ENCODE measurements around the gene EAF1.

EAF1 gene

DNA sequence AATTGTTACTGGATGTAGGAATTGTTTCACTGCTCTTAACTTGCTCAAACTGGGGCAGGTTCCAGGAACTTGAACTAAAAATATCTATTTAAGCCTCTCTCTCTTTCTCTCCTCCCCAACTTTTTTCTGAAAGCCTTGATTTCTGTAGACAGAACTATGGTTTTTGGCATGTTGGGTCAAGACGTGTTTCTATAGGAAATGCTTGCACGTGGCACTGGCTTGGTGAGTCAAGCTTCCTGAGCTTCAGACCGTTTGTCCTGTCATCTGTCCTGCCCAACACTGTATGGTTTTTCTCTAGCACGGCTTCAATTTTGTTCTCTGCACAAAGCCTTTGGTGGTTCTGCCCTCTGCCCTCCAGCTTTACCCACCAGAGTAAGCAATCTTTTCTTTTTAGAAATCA is 13.5 kb downstream of the EAF1 start:
- H3K4me3 ChIP-seq (ENCODE audit: low read depth, low read length): no peak overlapping the region
- TF ChIP-seq, protein P1, sequence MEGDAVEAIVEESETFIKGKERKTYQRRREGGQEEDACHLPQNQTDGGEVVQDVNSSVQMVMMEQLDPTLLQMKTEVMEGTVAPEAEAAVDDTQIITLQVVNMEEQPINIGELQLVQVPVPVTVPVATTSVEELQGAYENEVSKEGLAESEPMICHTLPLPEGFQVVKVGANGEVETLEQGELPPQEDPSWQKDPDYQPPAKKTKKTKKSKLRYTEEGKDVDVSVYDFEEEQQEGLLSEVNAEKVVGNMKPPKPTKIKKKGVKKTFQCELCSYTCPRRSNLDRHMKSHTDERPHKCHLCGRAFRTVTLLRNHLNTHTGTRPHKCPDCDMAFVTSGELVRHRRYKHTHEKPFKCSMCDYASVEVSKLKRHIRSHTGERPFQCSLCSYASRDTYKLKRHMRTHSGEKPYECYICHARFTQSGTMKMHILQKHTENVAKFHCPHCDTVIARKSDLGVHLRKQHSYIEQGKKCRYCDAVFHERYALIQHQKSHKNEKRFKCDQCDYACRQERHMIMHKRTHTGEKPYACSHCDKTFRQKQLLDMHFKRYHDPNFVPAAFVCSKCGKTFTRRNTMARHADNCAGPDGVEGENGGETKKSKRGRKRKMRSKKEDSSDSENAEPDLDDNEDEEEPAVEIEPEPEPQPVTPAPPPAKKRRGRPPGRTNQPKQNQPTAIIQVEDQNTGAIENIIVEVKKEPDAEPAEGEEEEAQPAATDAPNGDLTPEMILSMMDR (IDR thresholded peaks at IDR 0.05; ENCODE audit: control insufficient read depth, extremely low read depth, insufficient read depth): no peak
- no peak for DNase-seq (ENCODE audit: low read depth)

- TF ChIP-seq, protein P1 (IDR thresholded peaks at IDR 0.05; ENCODE audit: control insufficient read depth, extremely low read depth, insufficient read depth): no peak
- no peak overlapping the region for H3K4me3 ChIP-seq (ENCODE audit: low read depth, low read length)
Observed at GRCh38 chr3:15443826-15444524, 16.6 kb downstream of the EAF1 start.

GRCh38 chr3:15449489-15450224 is 22.3 kb downstream of the EAF1 start:
- no peak for DNase-seq (ENCODE audit: low read depth)
- H3K4me3 ChIP-seq (ENCODE audit: low read depth, low read length): no peak overlapping the region
- TF ChIP-seq, protein P1 (IDR thresholded peaks at IDR 0.05; ENCODE audit: control insufficient read depth, extremely low read depth, insufficient read depth): no peak

More at GRCh38 chr3:15443826-15444524, 16.6 kb downstream of the EAF1 start:
- no peak for DNase-seq (ENCODE audit: low read depth)

DNA sequence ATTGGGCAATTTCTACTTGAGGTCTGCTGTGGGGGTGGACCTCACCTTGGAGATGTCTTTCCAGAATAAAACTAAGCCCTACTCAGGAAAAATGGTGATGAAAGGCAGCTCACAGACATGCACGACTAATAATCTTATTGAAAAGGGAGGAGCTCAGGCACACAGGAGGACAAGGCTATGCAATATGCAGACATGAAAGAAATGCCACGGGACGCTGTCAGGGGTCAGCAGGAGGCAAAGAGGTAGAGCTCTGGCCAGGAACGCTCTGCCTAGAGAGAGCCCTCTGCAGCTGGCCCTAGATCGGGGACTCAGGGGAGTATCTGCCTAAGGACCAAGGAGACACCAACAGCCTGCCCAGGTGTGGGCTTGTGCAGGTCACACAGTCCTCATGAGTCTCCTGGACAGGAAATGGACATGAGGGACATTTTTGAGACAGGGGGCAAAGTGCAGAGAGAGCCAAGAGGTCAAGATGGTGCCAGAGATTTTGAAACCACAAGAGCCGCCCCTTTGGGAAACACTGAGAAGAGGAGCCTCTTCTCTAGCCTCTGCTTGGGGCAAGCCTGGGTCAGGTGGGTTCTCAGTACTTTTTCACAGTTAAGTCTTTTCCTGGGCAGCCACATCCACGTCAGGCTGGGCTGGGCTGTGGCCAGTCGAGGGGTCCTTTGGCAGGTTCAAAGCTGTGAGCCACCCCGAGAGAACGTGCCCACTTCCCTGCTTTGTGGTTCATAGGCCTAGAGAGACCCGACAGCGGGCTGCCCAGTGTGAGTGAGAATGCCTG is 23.2 kb downstream of the EAF1 start:
- no peak overlapping the region for H3K4me3 ChIP-seq (ENCODE audit: low read depth, low read length)
- DNase-seq (ENCODE audit: low read depth): no peak
- TF ChIP-seq, protein P1 (IDR thresholded peaks at IDR 0.05; ENCODE audit: control insufficient read depth, extremely low read depth, insufficient read depth): no peak

DNA sequence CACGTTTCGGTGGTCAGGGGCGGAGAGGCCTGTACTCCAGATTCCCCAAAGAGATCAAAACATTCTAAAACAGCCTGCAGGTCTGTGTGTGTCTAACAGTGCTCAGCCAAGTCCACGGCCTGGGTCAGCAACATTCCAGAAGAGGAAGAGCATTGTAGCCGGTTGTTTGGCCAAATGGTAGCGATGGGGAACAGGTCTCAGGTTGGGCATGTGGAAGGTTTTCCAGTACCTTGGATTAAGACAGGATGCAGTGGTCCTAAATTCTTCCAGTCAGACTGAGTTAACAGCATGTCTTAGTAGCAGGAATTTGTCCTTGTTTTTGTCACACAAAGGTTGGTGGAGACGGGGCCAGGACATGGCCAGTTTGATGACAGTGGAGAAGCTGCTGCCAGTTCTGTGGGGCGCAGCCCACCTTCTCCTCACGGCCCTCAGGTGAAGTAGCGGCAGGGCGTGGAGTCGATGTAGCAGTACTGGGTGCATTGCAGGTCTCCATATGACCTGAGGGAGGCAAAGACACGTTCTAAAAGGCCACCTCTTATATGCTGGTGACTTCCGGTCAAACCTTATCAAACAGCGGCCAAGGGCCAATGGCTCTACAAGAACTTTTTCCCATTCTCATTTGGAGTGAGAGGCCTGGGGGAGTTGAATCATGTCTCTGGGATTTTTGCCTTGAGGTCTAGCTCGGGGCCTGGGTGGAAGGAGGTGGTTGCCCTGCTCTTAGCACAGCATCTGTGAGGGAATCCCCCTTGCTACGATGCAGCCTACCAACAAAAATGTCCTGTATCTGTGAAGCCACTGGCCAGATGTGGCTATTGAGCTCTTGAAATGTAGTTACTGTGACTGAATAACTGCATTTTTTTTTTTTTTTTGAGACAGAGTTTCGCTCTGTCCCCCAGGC is 24.1 kb downstream of the EAF1 start:
- H3K4me3 ChIP-seq (ENCODE audit: low read depth, low read length): no peak overlapping the region
- TF ChIP-seq, protein P1 (IDR thresholded peaks at IDR 0.05; ENCODE audit: control insufficient read depth, extremely low read depth, insufficient read depth): no peak

GRCh38 chr3:15452156-15452555 is 24.8 kb downstream of the EAF1 start:
- DNase-seq (ENCODE audit: low read depth): no peak

More for the DNA sequence above, 24.1 kb downstream of the EAF1 start:
- DNase-seq (ENCODE audit: low read depth): no peak

More at GRCh38 chr3:15452156-15452555, 24.8 kb downstream of the EAF1 start:
- TF ChIP-seq, protein P1 (IDR thresholded peaks at IDR 0.05; ENCODE audit: control insufficient read depth, extremely low read depth, insufficient read depth): no peak
- no peak overlapping the region for H3K4me3 ChIP-seq (ENCODE audit: low read depth, low read length)

Data from LNCaP clone FGC (cell line).